ENCODE results near the gene KLHL29.

Gene KLHL29

GRCh38 chr2:23542230-23542789 is 157.3 kb downstream of the KLHL29 start:
- Histone ChIP-seq H3K27me3 (replicated peaks; ENCODE audit: insufficient read depth, low read length) (no peaks in the 10 kb centered on the region), H2AFZ (ENCODE audit: low read length) (no peak overlapping the region), H3K4me3 (ENCODE audit: low read length) (no peak overlapping the region), H3K79me2 (ENCODE audit: low read length) (no peaks in the 10 kb centered on the region), H3K9ac (ENCODE audit: low read length) (no peak overlapping the region), H3K4me2 (ENCODE audit: low read depth, low read length) (no peak overlapping the region), H4K20me1 (ENCODE audit: insufficient read depth, low read length) (no peaks in the 10 kb centered on the region), H3F3A (ENCODE audit: insufficient read depth, low read length) (no peaks in the 10 kb centered on the region), H3K36me3 (replicated peaks; ENCODE audit: insufficient read depth, low read length) (no peaks in the 10 kb centered on the region), H3K9me3 (replicated peaks; ENCODE audit: insufficient read depth, low read length) (no peaks in the 10 kb centered on the region), H3K9me2 (replicated peaks; ENCODE audit: insufficient read depth, low read length) (no peaks in the 10 kb centered on the region), H3K27ac (ENCODE audit: low read length) (no peak overlapping the region), H3K4me1 (ENCODE audit: low read length) (no peaks in the 10 kb centered on the region)
- DNase-seq: no peak
- TF ChIP-seq EZH2phosphoT487 (IDR thresholded peaks at IDR 0.05; ENCODE audit: low read length) (no peak), EZH2 (optimal IDR thresholded peaks at IDR 0.05; ENCODE audit: low read depth, low read length) (no peak), CTCF (IDR thresholded peaks at IDR 0.05; ENCODE audit: low read length) (no peak)

GRCh38 chr2:23543302-23543701 is 158.3 kb downstream of the KLHL29 start:
- H3K4me2 ChIP-seq (ENCODE audit: low read depth, low read length): no peak overlapping the region

GRCh38 chr2:23543728-23544127 is 158.7 kb downstream of the KLHL29 start:
- no peaks in the 10 kb centered on the region for H3K27me3 ChIP-seq (replicated peaks; ENCODE audit: insufficient read depth, low read length)
- H3K36me3 ChIP-seq (replicated peaks; ENCODE audit: insufficient read depth, low read length): no peaks in the 10 kb centered on the region
- H3K9me3 ChIP-seq (replicated peaks; ENCODE audit: insufficient read depth, low read length): no peaks in the 10 kb centered on the region
- no peaks in the 10 kb centered on the region for H3K4me1 ChIP-seq (ENCODE audit: low read length)
- no peak overlapping the region for H3K4me3 ChIP-seq (ENCODE audit: low read length)
- no peak overlapping the region for H2AFZ ChIP-seq (ENCODE audit: low read length)
- no peaks in the 10 kb centered on the region for H4K20me1 ChIP-seq (ENCODE audit: insufficient read depth, low read length)
- H3K9ac ChIP-seq (ENCODE audit: low read length): no peak overlapping the region
- no peak for DNase-seq
- no peak for TF ChIP-seq CTCF (IDR thresholded peaks at IDR 0.05; ENCODE audit: low read length)
- TF ChIP-seq EZH2phosphoT487 (IDR thresholded peaks at IDR 0.05; ENCODE audit: low read length): no peak
- no peak for TF ChIP-seq EZH2 (optimal IDR thresholded peaks at IDR 0.05; ENCODE audit: low read depth, low read length)
- H3K27ac ChIP-seq (ENCODE audit: low read length): no peak overlapping the region
- H3K79me2 ChIP-seq (ENCODE audit: low read length): no peaks in the 10 kb centered on the region
- no peaks in the 10 kb centered on the region for H3K9me2 ChIP-seq (replicated peaks; ENCODE audit: insufficient read depth, low read length)
- H3K4me2 ChIP-seq (ENCODE audit: low read depth, low read length): no peak overlapping the region
- H3F3A ChIP-seq (ENCODE audit: insufficient read depth, low read length): no peaks in the 10 kb centered on the region

More at GRCh38 chr2:23543302-23543701, 158.3 kb downstream of the KLHL29 start:
- Histone ChIP-seq H2AFZ (ENCODE audit: low read length) (no peak overlapping the region), H3K9ac (ENCODE audit: low read length) (no peak overlapping the region), H3K4me1 (ENCODE audit: low read length) (no peaks in the 10 kb centered on the region), H3K79me2 (ENCODE audit: low read length) (no peaks in the 10 kb centered on the region), H3K27ac (ENCODE audit: low read length) (no peak overlapping the region), H3F3A (ENCODE audit: insufficient read depth, low read length) (no peaks in the 10 kb centered on the region), H3K4me3 (ENCODE audit: low read length) (no peak overlapping the region), H3K36me3 (replicated peaks; ENCODE audit: insufficient read depth, low read length) (no peaks in the 10 kb centered on the region), H3K9me3 (replicated peaks; ENCODE audit: insufficient read depth, low read length) (no peaks in the 10 kb centered on the region), H4K20me1 (ENCODE audit: insufficient read depth, low read length) (no peaks in the 10 kb centered on the region), H3K27me3 (replicated peaks; ENCODE audit: insufficient read depth, low read length) (no peaks in the 10 kb centered on the region), H3K9me2 (replicated peaks; ENCODE audit: insufficient read depth, low read length) (no peaks in the 10 kb centered on the region)
- no peak for TF ChIP-seq EZH2 (optimal IDR thresholded peaks at IDR 0.05; ENCODE audit: low read depth, low read length)
- TF ChIP-seq CTCF (IDR thresholded peaks at IDR 0.05; ENCODE audit: low read length): no peak
- TF ChIP-seq EZH2phosphoT487 (IDR thresholded peaks at IDR 0.05; ENCODE audit: low read length): no peak
- no peak for DNase-seq
